ENCODE measurements around the gene SMG5.
"Not testable (repeated sequence)": the region's sequence is repeated elsewhere in the genome, so short reads cannot be mapped to it uniquely, and the experiment has no call there.

Gene SMG5

DNA sequence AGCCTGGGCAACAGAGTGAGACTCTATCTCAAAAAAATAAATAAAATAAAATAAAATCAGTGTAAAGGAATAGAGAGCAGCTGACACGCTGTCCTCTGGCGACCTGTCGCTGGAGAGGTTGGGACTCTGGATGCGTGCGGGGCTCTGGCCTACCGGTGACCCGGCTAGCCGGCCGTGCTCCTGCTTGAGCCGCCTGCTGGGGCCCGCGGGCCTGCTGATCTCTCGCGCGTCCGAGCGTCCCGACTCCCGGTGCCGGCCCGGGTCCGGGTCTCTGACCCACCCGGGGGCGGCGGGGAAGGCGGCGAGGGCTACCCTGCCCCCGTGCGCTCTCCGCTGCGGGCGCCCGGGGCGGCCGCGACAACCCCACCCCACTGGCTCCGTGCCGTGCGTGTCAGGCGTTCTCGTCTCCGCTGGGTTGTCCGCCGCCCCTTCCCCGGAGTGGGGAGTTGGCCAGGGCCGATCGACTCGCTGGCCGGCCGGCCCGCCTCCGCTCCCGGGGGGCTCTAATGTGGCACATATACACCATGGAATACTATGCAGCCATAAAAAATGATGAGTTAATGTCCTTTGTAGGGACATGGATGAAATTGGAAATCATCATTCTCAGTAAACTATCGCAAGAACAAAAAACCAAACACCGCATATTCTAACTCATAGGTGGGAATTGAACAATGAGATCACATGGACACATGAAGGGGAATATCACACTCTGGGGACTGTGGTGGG, 66.1 kb downstream of the SMG5 start:
- Histone ChIP-seq H3K4me1 (ENCODE audit: control insufficient read depth, insufficient read depth, low read length) (peaks cover 16% of the 10 kb centered on the region), H3K36me3 (ENCODE audit: control insufficient read depth in 2 of 2, insufficient read depth in 2 of 2, low read length in 2 of 2) (peaks cover 10 to 11% of the 10 kb centered on the region in 2 donors)
- H3K27me3 ChIP-seq (ENCODE audit: control insufficient read depth in 1 of 2, insufficient read depth in 2 of 2, low read length in 2 of 2); H3K9me3 ChIP-seq (ENCODE audit: control insufficient read depth in 2 of 2, low read length in 2 of 2); H3K27ac ChIP-seq (ENCODE audit: low read length); H3K9ac ChIP-seq (ENCODE audit: low read length in 2 of 2); H3K4me3 ChIP-seq (ENCODE audit: low read length in 2 of 2): not testable (repeated sequence)

DNA sequence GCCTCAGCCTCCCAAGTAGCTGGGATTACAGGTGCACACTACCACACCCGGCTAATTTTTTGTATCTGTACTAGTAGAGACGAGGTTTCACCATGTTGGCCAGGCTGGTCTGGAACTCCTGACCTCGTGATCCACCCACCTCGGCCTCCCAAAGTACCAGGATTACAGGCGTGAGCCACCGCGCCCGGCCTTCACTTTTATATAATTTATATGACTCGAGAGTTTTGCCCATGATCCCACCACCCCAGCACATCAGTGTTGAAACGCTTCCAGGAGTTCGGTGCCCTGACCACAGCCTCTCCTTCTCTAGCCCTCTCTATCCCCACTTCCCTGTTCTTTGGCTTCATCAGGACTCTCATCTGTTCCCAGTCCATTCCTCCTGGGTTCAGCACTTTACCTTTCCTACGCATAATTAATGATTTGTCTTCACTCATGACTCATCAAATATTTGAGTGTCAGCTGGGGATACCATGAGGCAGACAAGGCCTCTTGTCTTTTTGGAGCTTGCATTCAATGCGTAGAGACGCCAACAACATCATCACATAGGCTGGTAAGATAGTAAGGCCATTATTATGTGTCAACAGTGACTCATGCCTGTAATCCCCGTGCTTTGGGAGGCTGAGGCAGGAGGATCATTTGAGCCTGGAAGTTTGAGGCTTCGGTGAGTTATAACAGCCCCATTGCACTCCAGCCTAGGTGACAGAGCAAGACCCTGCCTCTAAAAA, 68.4 kb downstream of the SMG5 start:
- peak overlapping the region in 1 of 2 donors; percentile 17 for H3K9ac ChIP-seq (ENCODE audit: low read length in 2 of 2)
- H3K4me1 ChIP-seq (ENCODE audit: control insufficient read depth, insufficient read depth, low read length): peaks cover 16% of the 10 kb centered on the region
- H3K27ac ChIP-seq (ENCODE audit: low read length): no peak overlapping the region
- H3K36me3 ChIP-seq (ENCODE audit: control insufficient read depth in 2 of 2, insufficient read depth in 2 of 2, low read length in 2 of 2): peaks cover 7 to 22% of the 10 kb centered on the region in 2 donors
- H3K4me3 ChIP-seq (ENCODE audit: low read length in 2 of 2): peak overlapping the region; percentile 9 to 97
- no peaks in the 10 kb centered on the region for H3K9me3 ChIP-seq (ENCODE audit: control insufficient read depth in 2 of 2, low read length in 2 of 2)
- no peaks in the 10 kb centered on the region for H3K27me3 ChIP-seq (ENCODE audit: control insufficient read depth in 1 of 2, insufficient read depth in 2 of 2, low read length in 2 of 2)

DNA sequence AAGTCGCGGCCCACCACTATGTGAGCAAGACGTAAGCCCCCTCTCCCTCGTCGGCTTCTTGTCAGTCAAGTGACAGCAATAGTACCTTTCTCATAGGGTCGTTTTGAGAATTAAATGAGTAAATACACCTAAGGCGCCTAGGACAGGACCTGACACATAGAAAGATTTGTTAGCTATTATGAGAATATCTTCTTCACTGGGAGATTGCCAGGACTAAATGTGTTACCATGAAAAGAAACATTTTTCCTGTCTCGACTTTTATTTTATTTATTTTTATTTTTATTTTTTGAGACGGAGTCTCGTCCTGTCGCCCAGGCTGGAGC, 69.0 kb downstream of the SMG5 start:
- Histone ChIP-seq H3K27ac (ENCODE audit: low read length) (peak overlapping the region; percentile 90), H3K9ac (ENCODE audit: low read length in 2 of 2) (peak overlapping the region; percentile 82 to 98), H3K9me3 (ENCODE audit: control insufficient read depth in 2 of 2, low read length in 2 of 2) (no peaks in the 10 kb centered on the region), H3K36me3 (ENCODE audit: control insufficient read depth in 2 of 2, insufficient read depth in 2 of 2, low read length in 2 of 2) (peaks cover 11 to 25% of the 10 kb centered on the region in 2 donors), H3K4me1 (ENCODE audit: control insufficient read depth, insufficient read depth, low read length) (peaks cover 16% of the 10 kb centered on the region), H3K4me3 (ENCODE audit: low read length in 2 of 2) (peak overlapping the region; percentile 94 to 97), H3K27me3 (ENCODE audit: control insufficient read depth in 1 of 2, insufficient read depth in 2 of 2, low read length in 2 of 2) (no peaks in the 10 kb centered on the region)

DNA sequence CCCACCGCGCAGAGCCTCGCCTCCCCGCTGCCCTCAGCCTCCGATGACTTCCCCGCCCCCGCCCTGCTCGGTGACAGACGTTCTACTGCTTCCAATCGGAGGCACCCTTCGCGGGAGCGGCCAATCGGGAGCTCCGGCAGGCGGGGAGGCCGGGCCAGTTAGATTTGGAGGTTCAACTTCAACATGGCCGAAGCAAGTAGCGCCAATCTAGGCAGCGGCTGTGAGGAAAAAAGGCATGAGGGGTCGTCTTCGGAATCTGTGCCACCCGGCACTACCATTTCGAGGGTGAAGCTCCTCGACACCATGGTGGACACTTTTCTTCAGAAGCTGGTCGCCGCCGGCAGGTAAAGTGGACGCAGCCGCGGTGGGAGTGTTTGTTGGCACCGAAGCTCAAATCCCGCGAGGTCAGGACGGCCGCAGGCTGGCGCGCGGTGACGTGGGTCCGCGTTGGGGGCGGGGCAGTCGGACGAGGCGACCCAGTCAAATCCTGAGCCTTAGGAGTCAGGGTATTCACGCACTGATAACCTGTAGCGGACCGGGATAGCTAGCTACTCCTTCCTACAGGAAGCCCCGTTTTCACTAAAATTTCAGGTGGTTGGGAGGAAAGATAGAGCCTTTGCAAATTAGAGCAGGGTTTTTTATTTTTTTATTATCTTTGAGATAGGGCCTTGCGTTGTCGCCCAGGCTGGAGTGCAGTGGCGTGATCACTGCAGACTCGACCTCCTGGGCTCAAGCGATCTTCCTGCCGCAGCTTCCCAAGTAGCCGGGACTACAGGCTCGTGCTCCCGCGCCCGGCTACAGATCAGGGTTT, 69.6 kb downstream of the SMG5 start, which contains the start of gene PMF1:
PMF1 (plus strand) TSS at position 175 of the 811 bp plus-strand sequence; CDS start at position 184, 9 bp downstream.
- Histone ChIP-seq H3K9me3 (ENCODE audit: control insufficient read depth in 2 of 2, low read length in 2 of 2) (no peaks in the 10 kb centered on the region), H3K27me3 (ENCODE audit: control insufficient read depth in 1 of 2, insufficient read depth in 2 of 2, low read length in 2 of 2) (no peaks in the 10 kb centered on the region), H3K4me1 (ENCODE audit: control insufficient read depth, insufficient read depth, low read length) (peaks cover 16% of the 10 kb centered on the region), H3K27ac (ENCODE audit: low read length) (peak within 1 kb of the TSS; percentile 90), H3K9ac (ENCODE audit: low read length in 2 of 2) (peak within 1 kb of the TSS; percentile 82 to 98), H3K36me3 (ENCODE audit: control insufficient read depth in 2 of 2, insufficient read depth in 2 of 2, low read length in 2 of 2) (peaks cover 14 to 28% of the 10 kb centered on the region in 2 donors), H3K4me3 (ENCODE audit: low read length in 2 of 2) (peak within 1 kb of the TSS; percentile 94 to 97)

DNA sequence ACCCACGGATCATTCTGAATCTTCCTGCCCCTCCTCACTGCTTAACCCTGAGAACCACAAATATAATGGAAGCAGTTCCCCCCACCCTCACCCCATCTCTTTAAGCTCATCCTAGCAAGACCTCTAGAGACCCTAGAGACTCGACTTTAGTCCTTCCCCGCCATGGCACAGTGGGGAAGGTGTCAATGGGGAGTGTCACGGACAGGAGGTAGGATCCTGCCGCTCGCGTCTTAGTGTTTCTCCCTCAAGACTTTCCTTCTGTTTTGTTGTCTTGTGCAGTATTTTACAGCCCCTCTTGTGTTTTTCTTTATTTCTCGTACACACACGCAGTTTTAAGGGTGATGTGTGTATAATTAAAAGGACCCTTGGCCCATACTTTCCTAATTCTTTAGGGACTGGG, 70.5 kb downstream of the SMG5 start:
- Histone ChIP-seq H3K27ac (ENCODE audit: low read length) (peak overlapping the region; percentile 90), H3K4me1 (ENCODE audit: control insufficient read depth, insufficient read depth, low read length) (peaks cover 16% of the 10 kb centered on the region), H3K9me3 (ENCODE audit: control insufficient read depth in 2 of 2, low read length in 2 of 2) (no peaks in the 10 kb centered on the region), H3K9ac (ENCODE audit: low read length in 2 of 2) (peak overlapping the region; percentile 80 to 82), H3K27me3 (ENCODE audit: control insufficient read depth in 1 of 2, insufficient read depth in 2 of 2, low read length in 2 of 2) (no peaks in the 10 kb centered on the region), H3K36me3 (ENCODE audit: control insufficient read depth in 2 of 2, insufficient read depth in 2 of 2, low read length in 2 of 2) (peaks cover 14 to 31% of the 10 kb centered on the region in 2 donors), H3K4me3 (ENCODE audit: low read length in 2 of 2) (peak overlapping the region; percentile 94 to 97)

DNA sequence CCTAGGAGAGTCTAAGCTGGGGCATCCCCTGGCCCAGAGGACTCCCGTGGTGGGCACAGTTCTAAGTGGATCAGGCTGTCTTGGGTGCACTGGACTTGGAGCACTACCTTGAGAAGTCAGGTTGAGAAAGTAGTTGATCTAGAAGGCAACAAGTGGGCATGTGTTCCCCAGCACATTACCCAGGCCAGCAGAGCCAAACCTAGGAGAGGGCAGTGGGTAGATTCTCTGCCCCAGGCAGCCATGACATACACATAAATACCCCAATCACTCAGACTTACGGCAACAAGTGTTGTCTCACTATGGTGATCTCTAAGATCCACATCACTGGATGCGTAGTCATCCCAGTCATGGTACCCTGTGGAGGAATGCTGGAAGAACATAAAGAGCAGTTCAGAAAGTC, 71.4 kb downstream of the SMG5 start:
- no peak overlapping the region for H3K27ac ChIP-seq (ENCODE audit: low read length)
- H3K9ac ChIP-seq (ENCODE audit: low read length in 2 of 2): no peak overlapping the region
- H3K4me1 ChIP-seq (ENCODE audit: control insufficient read depth, insufficient read depth, low read length): peaks cover 16% of the 10 kb centered on the region
- no peaks in the 10 kb centered on the region for H3K27me3 ChIP-seq (ENCODE audit: control insufficient read depth in 1 of 2, insufficient read depth in 2 of 2, low read length in 2 of 2)
- no peak overlapping the region for H3K4me3 ChIP-seq (ENCODE audit: low read length in 2 of 2)
- H3K36me3 ChIP-seq (ENCODE audit: control insufficient read depth in 2 of 2, insufficient read depth in 2 of 2, low read length in 2 of 2): peaks cover 14 to 31% of the 10 kb centered on the region in 2 donors
- H3K9me3 ChIP-seq (ENCODE audit: control insufficient read depth in 2 of 2, low read length in 2 of 2): no peaks in the 10 kb centered on the region

DNA sequence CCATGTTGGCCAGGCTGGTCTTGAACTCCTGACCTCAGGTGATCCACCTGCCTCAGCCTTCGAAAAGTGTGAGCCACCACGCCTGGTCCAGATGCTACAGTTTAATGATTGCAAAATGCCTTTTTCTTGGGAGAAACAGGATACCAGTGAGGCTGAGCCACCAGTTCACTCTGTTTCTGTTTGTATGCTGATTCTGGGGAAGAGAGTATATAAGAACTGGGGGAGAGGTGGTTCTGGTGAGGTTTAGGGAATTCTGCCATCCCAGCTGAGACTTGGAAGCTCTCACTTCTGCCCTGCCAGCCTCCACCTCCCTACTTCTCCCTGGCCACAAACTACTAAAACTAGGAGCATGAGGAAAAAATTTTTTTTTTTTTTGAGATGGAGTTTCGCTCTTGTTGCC, 77.9 kb downstream of the SMG5 start:
- H3K4me3 ChIP-seq (ENCODE audit: low read length in 2 of 2): no peak overlapping the region
- no peaks in the 10 kb centered on the region for H3K27me3 ChIP-seq (ENCODE audit: control insufficient read depth in 1 of 2, insufficient read depth in 2 of 2, low read length in 2 of 2)
- no peak overlapping the region for H3K27ac ChIP-seq (ENCODE audit: low read length)
- H3K36me3 ChIP-seq (ENCODE audit: control insufficient read depth in 2 of 2, insufficient read depth in 2 of 2, low read length in 2 of 2): peaks cover 20 to 26% of the 10 kb centered on the region in 2 donors
- H3K4me1 ChIP-seq (ENCODE audit: control insufficient read depth, insufficient read depth, low read length): peaks cover 3% of the 10 kb centered on the region
- no peaks in the 10 kb centered on the region for H3K9me3 ChIP-seq (ENCODE audit: control insufficient read depth in 2 of 2, low read length in 2 of 2)
- no peak overlapping the region for H3K9ac ChIP-seq (ENCODE audit: low read length in 2 of 2)

DNA sequence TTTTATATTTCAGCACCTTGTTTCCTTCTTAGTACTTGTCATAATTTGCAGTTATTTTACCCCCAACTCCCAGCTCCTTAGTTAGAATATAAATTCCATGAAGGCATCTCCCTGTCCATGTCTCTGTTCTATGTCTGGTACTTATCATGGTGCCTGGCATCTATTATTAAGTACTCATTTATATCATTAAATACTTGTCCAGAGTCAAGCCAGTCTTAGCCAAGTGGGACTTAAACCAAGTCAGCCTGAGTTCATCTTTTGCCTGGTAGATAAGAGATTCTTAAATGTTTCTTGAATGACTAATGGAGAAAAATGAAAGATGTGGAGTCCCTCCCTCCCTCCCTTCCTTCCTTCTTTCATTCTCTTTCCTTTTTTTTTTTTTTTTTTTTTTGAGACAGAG, 79.3 kb downstream of the SMG5 start:
- H3K9me3 ChIP-seq (ENCODE audit: control insufficient read depth in 2 of 2, low read length in 2 of 2): no peaks in the 10 kb centered on the region
- H3K4me3 ChIP-seq (ENCODE audit: low read length in 2 of 2): no peak overlapping the region
- no peaks in the 10 kb centered on the region for H3K27me3 ChIP-seq (ENCODE audit: control insufficient read depth in 1 of 2, insufficient read depth in 2 of 2, low read length in 2 of 2)
- H3K4me1 ChIP-seq (ENCODE audit: control insufficient read depth, insufficient read depth, low read length): peaks cover 3% of the 10 kb centered on the region
- H3K36me3 ChIP-seq (ENCODE audit: control insufficient read depth in 2 of 2, insufficient read depth in 2 of 2, low read length in 2 of 2): peaks cover 15 to 22% of the 10 kb centered on the region in 2 donors
- H3K9ac ChIP-seq (ENCODE audit: low read length in 2 of 2): no peak overlapping the region
- H3K27ac ChIP-seq (ENCODE audit: low read length): no peak overlapping the region

DNA sequence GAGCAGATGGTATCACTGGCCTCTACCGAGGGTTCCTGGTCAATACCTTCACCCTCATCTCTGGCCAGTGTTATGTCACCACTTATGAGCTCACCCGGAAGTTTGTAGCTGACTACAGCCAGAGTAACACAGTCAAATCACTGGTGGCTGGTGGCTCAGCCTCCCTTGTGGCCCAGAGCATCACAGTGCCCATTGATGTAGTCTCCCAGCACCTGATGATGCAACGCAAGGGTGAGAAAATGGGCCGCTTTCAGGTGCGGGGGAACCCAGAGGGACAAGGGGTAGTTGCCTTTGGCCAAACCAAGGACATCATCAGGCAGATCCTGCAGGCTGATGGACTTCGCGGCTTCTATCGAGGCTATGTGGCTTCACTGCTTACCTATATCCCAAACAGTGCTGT, 82.6 kb downstream of the SMG5 start:
- H3K27ac ChIP-seq (ENCODE audit: low read length): no peak overlapping the region
- peaks cover 10% of the 10 kb centered on the region for H3K4me1 ChIP-seq (ENCODE audit: control insufficient read depth, insufficient read depth, low read length)
- H3K9me3 ChIP-seq (ENCODE audit: control insufficient read depth in 2 of 2, low read length in 2 of 2): no peaks in the 10 kb centered on the region
- H3K9ac ChIP-seq (ENCODE audit: low read length in 2 of 2): peak overlapping the region in 1 of 2 donors; percentile 29
- no peaks in the 10 kb centered on the region for H3K27me3 ChIP-seq (ENCODE audit: control insufficient read depth in 1 of 2, insufficient read depth in 2 of 2, low read length in 2 of 2)
- H3K36me3 ChIP-seq (ENCODE audit: control insufficient read depth in 2 of 2, insufficient read depth in 2 of 2, low read length in 2 of 2): peaks cover 15 to 31% of the 10 kb centered on the region in 2 donors
- H3K4me3 ChIP-seq (ENCODE audit: low read length in 2 of 2): no peak overlapping the region

Data from stomach smooth muscle (tissue), 2 donors.